CD4-positive, alpha-beta memory T cell (primary cell): Measurements from ENCODE around the gene GRIK4. TPM values are rescaled to one million over a fixed set of nuclear protein-coding genes. Genes with fewer than 3 reads are reported as not detected.

Experiments used
- CTCF ChIA-PET: fragments of 350-600 bp; sonication (Branson Sonifier 250); formaldehyde crosslinking; loops from one replicate; lab custom pipeline; 2021; ENCODE audit warnings: inconsistent platforms; ENCODE audit not compliant: partially characterized antibody; lab: Charles Lee
- POLR2A ChIA-PET: fragments of 350-600 bp; sonication (Branson Sonifier 250); formaldehyde crosslinking; loops from one replicate; lab custom pipeline; 2021; ENCODE audit not compliant: partially characterized antibody; lab: Charles Lee
- DNase-seq, 5 donors: peaks; one replicate each; pipeline versions ENCODE4 v3.0.0 to v3.0.0-alpha.2; 2020 to 2022; ENCODE audit warnings: mixed read lengths in 1 of 5
- H3K27ac ChIP-seq: one replicate; pipeline ENCODE4 v1.7.0; 2013; ENCODE audit warnings: low read depth, low read length
- H3K27me3 ChIP-seq: 2 replicates; pipeline ENCODE4 v1.7.0; 2013; ENCODE audit warnings: mild to moderate bottlenecking, low read length, moderate library complexity; ENCODE audit not compliant: insufficient read depth
- H3K36me3 ChIP-seq: 2 replicates; pipeline ENCODE4 v1.7.0; 2013; ENCODE audit warnings: mild to moderate bottlenecking, low read length, moderate library complexity; ENCODE audit not compliant: insufficient read depth
- H3K4me1 ChIP-seq: 2 replicates; pipeline ENCODE4 v1.7.0; 2013; ENCODE audit warnings: mild to moderate bottlenecking, low read length, moderate library complexity; ENCODE audit not compliant: insufficient read depth
- H3K4me3 ChIP-seq, 2 donors: one replicate each; pipeline ENCODE4 v1.7.0; 2013; ENCODE audit warnings: low read length in 2 of 2, mild to moderate bottlenecking in 1 of 2
- H3K9me3 ChIP-seq, 2 donors: one replicate each; pipeline ENCODE4 v1.7.0; 2013; ENCODE audit warnings: low read length in 2 of 2, control low read depth in 1 of 2; ENCODE audit not compliant: control insufficient read depth in 1 of 2
- H3K27ac Mint-ChIP-seq, 7 donors: one replicate each; pipeline ENCODE4 v1.8.0; 2020 to 2021; ENCODE audit warnings: mixed read lengths in 7 of 7, mild to moderate bottlenecking in 6 of 7, inconsistent platforms in 3 of 7, moderate library complexity in 3 of 7
- H3K27me3 Mint-ChIP-seq, 2 donors: one replicate each; pipeline ENCODE4 v1.8.0; 2020 to 2021; ENCODE audit warnings: mixed read lengths in 2 of 2
- H3K36me3 Mint-ChIP-seq, 2 donors: one replicate each; pipeline ENCODE4 v1.8.0; 2020 to 2021; ENCODE audit warnings: mixed read lengths in 2 of 2, inconsistent platforms in 1 of 2, mild to moderate bottlenecking in 1 of 2
- H3K4me1 Mint-ChIP-seq, 4 donors: one replicate each; pipeline ENCODE4 v1.8.0; 2020 to 2021; ENCODE audit warnings: mixed read lengths in 4 of 4, mild to moderate bottlenecking in 1 of 4
- H3K4me3 Mint-ChIP-seq, 8 donors: one replicate each; pipeline ENCODE4 v1.8.0; 2020 to 2021; ENCODE audit warnings: mixed read lengths in 8 of 8, mild to moderate bottlenecking in 7 of 8, moderate library complexity in 6 of 8, inconsistent platforms in 3 of 8
- H3K9me3 Mint-ChIP-seq, 8 donors: one replicate each; pipeline ENCODE4 v1.8.0; 2020 to 2021; ENCODE audit warnings: mixed read lengths in 8 of 8, mild to moderate bottlenecking in 5 of 8, inconsistent platforms in 3 of 8, moderate library complexity in 1 of 8
- intact Hi-C: fragments of 100-400 bp; cut with micrococcal nuclease; formaldehyde crosslinking; loops from one replicate; pipeline ENCODE4 v1.15.1; 2023
- polyA plus RNA-seq, 2 donors: library from polyadenylated mRNA; unstranded; fragments of 300-500 nt; fragmentation: Illumina TruSeq; gene quantifications; one replicate each; pipeline ENCODE4 v1.2.3, GENCODE V29; 2021
- total RNA-seq, 2 experiments: library from RNA; stranded (reverse); gene quantifications; one replicate each; pipeline ENCODE4 v1.2.3, GENCODE V29; 2021

The GRIK4 gene
- total and polyA plus RNA-seq, 4 experiments from 2014 or later, result 0.06 TPM; not detected in 3

DNA sequence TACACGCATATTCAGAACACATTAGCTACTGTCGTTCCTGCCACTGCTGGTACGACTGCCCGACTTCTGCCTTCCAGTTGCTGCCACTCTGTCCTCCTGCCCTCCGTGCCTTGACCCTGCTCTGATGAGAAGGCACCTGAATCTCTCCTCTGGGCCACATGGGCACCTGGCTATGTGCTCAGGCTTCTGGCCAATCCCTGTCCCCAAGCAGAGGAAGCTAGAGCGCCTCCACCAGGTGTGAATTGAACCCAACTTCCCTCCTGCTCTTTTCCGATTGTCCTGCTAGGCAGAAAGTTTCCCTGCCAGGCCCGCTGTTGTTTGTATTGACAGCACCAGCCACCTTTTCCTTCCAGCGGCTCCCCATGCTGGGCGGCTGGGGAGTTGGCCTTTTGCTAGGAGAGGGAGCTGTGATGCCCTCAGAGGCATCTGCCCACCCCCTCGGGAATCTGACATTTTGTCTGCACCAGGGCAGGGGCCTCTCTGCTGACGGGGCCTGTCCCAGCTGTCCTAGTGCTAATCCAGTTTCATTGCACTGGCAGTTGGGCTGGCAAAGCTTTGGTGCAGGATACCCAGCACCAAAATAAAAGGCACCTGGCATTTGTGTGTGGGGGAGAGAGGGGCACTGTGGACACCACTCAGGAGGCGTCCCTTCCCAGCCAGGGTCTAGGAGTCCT is 118.0 kb downstream of the GRIK4 start:
- H3K36me3 Mint-ChIP-seq, result no peaks in the 10 kb centered on the region
- no peaks in the 10 kb centered on the region for H3K4me1 ChIP-seq
- no peak for DNase-seq
- H3K27ac ChIP-seq, result no peak overlapping the region
- CTCF ChIA-PET, result no interaction called here
- no peaks in the 10 kb centered on the region for H3K9me3 ChIP-seq
- H3K4me1 Mint-ChIP-seq, result no peaks in the 10 kb centered on the region
- POLR2A ChIA-PET, result no interaction called here
- H3K27me3 ChIP-seq, result no peaks in the 10 kb centered on the region
- no peaks in the 10 kb centered on the region for H3K36me3 ChIP-seq
- no peak overlapping the region for H3K27ac Mint-ChIP-seq
- intact Hi-C loops, result no loop called here
- no peak overlapping the region for H3K4me3 ChIP-seq
- peak overlapping the region in 1 of 8 donors; percentile 15 for H3K4me3 Mint-ChIP-seq
- no peaks in the 10 kb centered on the region for H3K9me3 Mint-ChIP-seq
- peaks cover 0 to 11% of the 10 kb centered on the region in 2 donors for H3K27me3 Mint-ChIP-seq

DNA sequence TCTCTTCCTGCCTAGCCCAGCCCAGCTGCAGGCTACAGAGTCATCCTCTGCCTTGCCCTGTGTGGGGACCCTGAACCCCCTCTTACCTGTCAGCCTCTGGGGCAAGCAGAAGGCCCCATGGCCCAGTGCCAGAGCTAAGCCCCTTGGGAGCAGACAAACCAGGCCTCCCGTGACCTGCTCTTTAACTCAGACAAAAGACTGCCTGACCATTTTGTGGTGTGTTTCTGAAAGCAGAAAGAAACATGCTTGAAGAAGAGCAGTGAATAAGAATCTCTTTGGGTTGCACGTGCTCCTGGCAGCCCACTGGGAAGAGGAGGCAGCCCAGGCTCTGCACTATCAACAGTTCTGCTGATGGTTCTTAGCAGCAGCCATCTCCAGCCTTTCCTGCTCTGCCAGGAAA is 118.6 kb downstream of the GRIK4 start:
- H3K4me3 Mint-ChIP-seq, result no peak overlapping the region
- H3K27ac ChIP-seq, result no peak overlapping the region
- H3K27ac Mint-ChIP-seq, result no peak overlapping the region
- H3K27me3 Mint-ChIP-seq, result peaks cover 0 to 9% of the 10 kb centered on the region in 2 donors
- H3K4me3 ChIP-seq, result no peak overlapping the region
- DNase-seq, result no peak
- CTCF ChIA-PET, result no interaction called here
- no peaks in the 10 kb centered on the region for H3K4me1 Mint-ChIP-seq
- no peaks in the 10 kb centered on the region for H3K9me3 Mint-ChIP-seq
- intact Hi-C loops, result no loop called here
- H3K27me3 ChIP-seq, result no peaks in the 10 kb centered on the region
- no peaks in the 10 kb centered on the region for H3K4me1 ChIP-seq
- POLR2A ChIA-PET, result no interaction called here
- no peaks in the 10 kb centered on the region for H3K9me3 ChIP-seq
- H3K36me3 Mint-ChIP-seq, result no peaks in the 10 kb centered on the region
- H3K36me3 ChIP-seq, result no peaks in the 10 kb centered on the region

DNA sequence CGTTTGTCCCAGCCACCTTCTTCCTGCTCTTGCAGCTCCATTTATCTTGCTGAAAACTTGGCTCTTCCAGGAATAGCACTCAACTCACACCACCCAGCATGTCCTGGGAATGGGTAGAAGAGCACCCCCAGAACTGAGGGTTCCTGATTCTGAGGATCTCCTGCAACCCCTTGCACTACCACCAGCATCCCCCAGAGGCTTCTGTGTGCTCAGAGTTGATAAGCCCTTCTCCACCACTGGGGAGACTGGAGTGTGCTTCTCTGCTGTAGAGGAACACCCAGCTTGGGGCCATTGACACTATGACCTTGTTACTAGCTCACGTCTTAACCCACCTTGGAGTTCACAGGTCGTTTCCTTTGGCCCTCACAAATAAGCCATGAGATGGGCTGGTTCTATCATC is 121.0 kb downstream of the GRIK4 start:
- no peak overlapping the region for H3K4me3 Mint-ChIP-seq
- H3K36me3 Mint-ChIP-seq, result no peaks in the 10 kb centered on the region
- CTCF ChIA-PET, result no interaction called here

DNA sequence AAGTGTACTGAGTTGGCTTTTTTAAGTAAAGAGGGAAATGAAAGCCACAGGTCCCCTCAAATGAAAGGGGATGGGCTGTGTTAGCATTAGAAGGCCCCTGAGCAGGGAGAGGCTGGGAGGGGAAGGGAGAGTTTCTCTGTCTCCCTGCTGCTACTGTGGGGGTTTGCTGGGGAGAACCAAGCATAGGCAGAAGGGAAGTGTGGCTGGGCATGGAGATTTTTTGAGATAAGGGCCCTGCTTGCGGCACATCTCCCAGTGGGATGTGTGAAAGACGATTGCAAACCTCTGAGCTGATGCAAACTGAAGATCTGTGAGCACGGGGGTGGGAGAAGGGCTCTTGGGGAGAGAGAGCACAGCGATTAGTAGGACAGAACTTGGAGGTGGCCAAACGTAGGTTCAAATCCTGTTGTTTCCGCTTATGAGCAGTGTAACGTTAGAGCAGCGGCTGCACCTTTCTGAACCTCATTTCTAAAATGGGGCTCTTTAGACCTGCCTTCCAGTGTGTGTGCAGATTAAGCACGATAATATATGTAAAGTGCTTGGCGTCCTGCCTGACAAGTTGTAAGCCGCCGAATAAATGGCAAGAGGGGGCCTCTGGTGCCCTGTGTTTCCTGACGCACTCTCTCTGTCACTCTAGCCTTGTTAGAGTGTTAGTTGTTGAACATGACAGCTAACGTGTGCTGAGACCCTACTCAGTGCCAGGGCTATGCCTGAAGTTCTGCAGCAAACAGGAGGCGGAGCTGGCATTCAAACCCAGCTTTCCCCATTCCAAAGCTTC is 122.3 kb downstream of the GRIK4 start:
- POLR2A ChIA-PET, result no interaction called here
- Histone ChIP-seq H3K4me3 (no peak overlapping the region), H3K4me1 (no peaks in the 10 kb centered on the region), H3K27me3 (no peaks in the 10 kb centered on the region), H3K36me3 (no peaks in the 10 kb centered on the region), H3K9me3 (no peaks in the 10 kb centered on the region), H3K27ac (no peak overlapping the region)
- DNase-seq, result no peak
- Mint-ChIP-seq H3K4me1 (no peaks in the 10 kb centered on the region), H3K36me3 (no peaks in the 10 kb centered on the region), H3K4me3 (no peak overlapping the region), H3K27me3 (peaks cover 0 to 3% of the 10 kb centered on the region in 2 donors), H3K9me3 (no peaks in the 10 kb centered on the region), H3K27ac (no peak overlapping the region)
- intact Hi-C loops, result no loop called here
- CTCF ChIA-PET, result interaction anchor here (0.7 kb wide), 1 partner anchor 10 kb away, joined by 3 read pairs; no protein-coding TSS in a partner anchor

More for the DNA sequence above, 121.0 kb downstream of the GRIK4 start:
- Histone ChIP-seq H3K4me1 (no peaks in the 10 kb centered on the region), H3K27me3 (no peaks in the 10 kb centered on the region), H3K27ac (no peak overlapping the region), H3K36me3 (no peaks in the 10 kb centered on the region), H3K4me3 (no peak overlapping the region), H3K9me3 (no peaks in the 10 kb centered on the region)
- intact Hi-C loops, result no loop called here
- no peaks in the 10 kb centered on the region for H3K4me1 Mint-ChIP-seq
- POLR2A ChIA-PET, result no interaction called here
- no peaks in the 10 kb centered on the region for H3K9me3 Mint-ChIP-seq
- no peak overlapping the region for H3K27ac Mint-ChIP-seq
- H3K27me3 Mint-ChIP-seq, result peaks cover 0 to 5% of the 10 kb centered on the region in 2 donors
- DNase-seq, result no peak

DNA sequence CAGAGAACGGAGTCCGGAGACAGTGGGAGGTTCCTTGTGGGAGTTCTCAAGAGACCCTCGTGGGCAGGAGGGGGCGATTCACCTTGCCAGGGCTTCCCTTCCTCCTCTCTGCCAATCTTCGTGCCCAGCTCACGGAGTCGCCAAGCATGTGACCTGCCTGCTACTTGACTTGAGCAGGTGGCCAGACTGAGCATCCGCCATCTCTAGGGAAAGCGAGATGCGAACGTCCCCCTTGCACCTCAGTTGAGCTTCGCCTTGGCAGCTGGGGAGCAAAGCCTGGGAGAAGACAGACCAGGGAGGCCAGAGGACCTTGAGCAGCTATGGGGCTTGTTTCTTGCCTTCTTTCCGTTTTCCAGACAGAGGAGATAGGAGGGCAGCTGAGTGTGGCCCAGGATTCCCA is 123.2 kb downstream of the GRIK4 start:
- POLR2A ChIA-PET, result no interaction called here
- H3K9me3 ChIP-seq, result no peaks in the 10 kb centered on the region
- no peaks in the 10 kb centered on the region for H3K36me3 Mint-ChIP-seq
- H3K4me3 ChIP-seq, result no peak overlapping the region
- peaks cover 2 to 7% of the 10 kb centered on the region in 2 donors for H3K27me3 Mint-ChIP-seq
- no peak for DNase-seq
- H3K4me1 ChIP-seq, result no peaks in the 10 kb centered on the region
- H3K27me3 ChIP-seq, result no peaks in the 10 kb centered on the region
- intact Hi-C loops, result no loop called here
- peaks cover 0 to 2% (median 0%) of the 10 kb centered on the region in 8 donors for H3K9me3 Mint-ChIP-seq
- no peaks in the 10 kb centered on the region for H3K36me3 ChIP-seq
- no peak overlapping the region for H3K4me3 Mint-ChIP-seq
- CTCF ChIA-PET, result interaction anchor here (0.7 kb wide), 1 partner anchor 11 kb away, joined by 3 read pairs; no protein-coding TSS in a partner anchor
- H3K4me1 Mint-ChIP-seq, result no peaks in the 10 kb centered on the region
- H3K27ac Mint-ChIP-seq, result no peak overlapping the region
- H3K27ac ChIP-seq, result no peak overlapping the region

DNA sequence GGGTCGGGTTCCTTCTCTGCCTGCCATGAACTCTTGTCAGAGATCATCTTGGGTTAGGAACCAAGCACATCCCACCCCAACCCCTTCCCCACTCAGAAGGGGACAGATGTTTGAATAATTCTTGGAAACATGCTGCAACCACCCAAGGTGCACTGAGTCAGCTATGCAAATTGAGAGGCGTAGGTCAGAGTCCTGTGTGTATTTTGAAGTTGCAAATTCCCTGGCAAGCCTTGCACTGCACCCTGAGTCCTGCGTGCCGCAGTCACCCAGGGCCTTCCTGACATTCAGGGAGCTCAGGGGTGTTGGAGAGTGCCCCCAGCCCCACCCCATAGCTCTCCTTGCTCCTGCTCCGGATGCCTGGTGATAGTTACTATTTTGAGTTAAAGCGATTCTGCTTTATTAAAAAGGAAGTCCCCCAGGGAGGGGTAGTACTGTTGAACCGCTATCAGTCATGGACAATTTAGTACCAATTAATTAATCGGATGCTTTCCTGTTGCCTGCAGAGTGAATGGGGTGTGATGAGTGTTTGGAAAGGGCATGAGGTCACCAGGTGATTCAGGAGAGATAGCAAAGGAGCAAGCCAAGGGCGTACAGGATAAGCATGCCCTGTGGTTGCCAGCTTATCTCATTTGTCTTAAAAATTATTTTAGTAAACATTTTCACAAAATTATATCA is 123.7 kb downstream of the GRIK4 start:
- Histone ChIP-seq H3K4me3 (no peak overlapping the region), H3K9me3 (no peaks in the 10 kb centered on the region), H3K27me3 (no peaks in the 10 kb centered on the region), H3K36me3 (no peaks in the 10 kb centered on the region), H3K27ac (no peak overlapping the region), H3K4me1 (no peaks in the 10 kb centered on the region)
- H3K27ac Mint-ChIP-seq, result no peak overlapping the region
- H3K4me3 Mint-ChIP-seq, result no peak overlapping the region
- H3K9me3 Mint-ChIP-seq, result peaks cover 0 to 2% (median 0%) of the 10 kb centered on the region in 8 donors
- H3K27me3 Mint-ChIP-seq, result peaks cover 2 to 10% of the 10 kb centered on the region in 2 donors
- POLR2A ChIA-PET, result no interaction called here
- no peaks in the 10 kb centered on the region for H3K36me3 Mint-ChIP-seq
- no peaks in the 10 kb centered on the region for H3K4me1 Mint-ChIP-seq
- CTCF ChIA-PET, result no interaction called here
- intact Hi-C loops, result no loop called here
- no peak for DNase-seq

DNA sequence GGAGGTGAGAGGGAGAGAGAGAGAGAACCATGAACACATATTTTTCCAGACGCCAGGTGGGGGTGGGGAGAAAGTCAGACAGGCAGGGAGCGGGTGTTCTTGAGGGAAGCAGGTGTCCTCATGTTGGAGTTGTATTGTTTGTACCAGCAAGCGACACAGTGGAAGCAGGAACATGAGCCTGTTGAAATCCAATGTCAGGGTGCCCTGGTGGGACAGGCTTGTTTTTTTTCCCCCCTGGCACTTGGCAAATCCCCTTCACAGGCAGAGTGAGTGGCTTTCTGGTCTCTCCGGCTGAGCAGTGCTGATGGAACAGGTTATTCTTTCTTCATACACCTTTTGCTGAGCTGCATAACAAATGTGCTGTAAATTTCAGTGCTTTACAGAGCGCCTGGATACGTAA is 125.6 kb downstream of the GRIK4 start:
- Histone ChIP-seq H3K27ac (no peak overlapping the region), H3K36me3 (no peaks in the 10 kb centered on the region), H3K4me1 (no peaks in the 10 kb centered on the region), H3K4me3 (no peak overlapping the region), H3K27me3 (no peaks in the 10 kb centered on the region), H3K9me3 (no peaks in the 10 kb centered on the region)
- no peak for DNase-seq
- intact Hi-C loops, result no loop called here
- Mint-ChIP-seq H3K4me1 (no peaks in the 10 kb centered on the region), H3K36me3 (no peaks in the 10 kb centered on the region), H3K27me3 (peaks cover 4 to 6% of the 10 kb centered on the region in 2 donors), H3K27ac (no peak overlapping the region), H3K4me3 (no peak overlapping the region), H3K9me3 (peaks cover 0 to 2% (median 0%) of the 10 kb centered on the region in 8 donors)
- ChIA-PET CTCF (no interaction called here), POLR2A (no interaction called here)
